ENCODE data around the gene MYOG.
A peak's percentile ranks its signal among the peaks of the same experiment; 100 is the strongest.

The MYOG gene

DNA sequence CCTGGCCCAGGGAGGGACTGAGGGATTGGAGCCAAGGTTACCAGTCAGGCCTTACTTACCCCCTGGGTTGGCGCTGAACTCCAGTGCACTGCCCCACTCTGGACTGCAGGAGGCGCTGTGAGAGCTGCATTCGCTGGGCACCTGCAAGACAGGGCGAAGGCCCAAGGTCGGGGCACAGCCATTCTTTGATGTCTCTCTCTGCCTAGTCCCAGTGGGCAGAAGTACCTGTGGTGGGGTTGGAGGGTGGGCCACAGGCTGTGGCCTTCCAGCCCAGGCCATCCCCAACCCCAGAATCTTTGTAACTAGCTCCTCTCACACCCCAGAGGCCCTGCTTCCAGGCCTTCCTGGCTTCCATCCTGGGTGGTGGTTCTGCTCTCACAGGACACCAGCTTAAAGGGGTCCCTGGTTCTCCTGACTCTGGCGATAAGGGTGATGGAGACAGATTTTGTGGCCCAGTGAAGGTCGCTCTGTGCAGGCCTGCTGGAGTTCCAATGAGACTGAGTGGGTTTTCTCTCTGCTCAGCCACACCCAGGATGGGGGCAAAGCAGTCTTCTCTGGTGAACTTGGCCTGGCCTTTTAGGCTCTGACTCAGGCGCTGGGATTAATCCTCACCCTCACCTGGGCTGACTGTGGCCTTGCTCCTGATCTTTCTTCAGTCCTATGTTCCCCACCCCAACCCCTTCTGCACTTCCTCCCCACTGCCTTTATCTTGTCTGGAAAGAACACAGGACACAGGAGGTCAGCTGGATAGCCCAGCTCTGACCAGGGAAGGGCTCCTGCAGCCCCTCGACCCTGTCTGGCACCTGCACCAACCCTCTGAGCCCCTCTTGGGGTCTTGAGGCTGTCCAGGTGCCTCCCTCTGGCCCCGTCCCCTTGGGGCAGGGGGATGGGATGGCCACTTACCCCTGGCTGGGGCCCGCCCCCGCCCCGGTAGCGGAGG lies 954 bp downstream of the MYOG start:
- Histone ChIP-seq H3K4me3 (ENCODE audit: low read depth in 1 of 2, low read length in 1 of 2) (no peak overlapping the region), H3K27ac (no peak overlapping the region), H3K36me3 (peaks cover 11% of the 10 kb centered on the region), H3K4me1 (ENCODE audit: control insufficient read depth in 1 of 2, insufficient read depth in 1 of 2, low read depth in 1 of 2, low read length in 1 of 2) (peaks cover 15 to 16% of the 10 kb centered on the region in 2 experiments), H3K9me3 (no peaks in the 10 kb centered on the region), H3K27me3 (no peaks in the 10 kb centered on the region)
- TF ChIP-seq, protein P1, sequence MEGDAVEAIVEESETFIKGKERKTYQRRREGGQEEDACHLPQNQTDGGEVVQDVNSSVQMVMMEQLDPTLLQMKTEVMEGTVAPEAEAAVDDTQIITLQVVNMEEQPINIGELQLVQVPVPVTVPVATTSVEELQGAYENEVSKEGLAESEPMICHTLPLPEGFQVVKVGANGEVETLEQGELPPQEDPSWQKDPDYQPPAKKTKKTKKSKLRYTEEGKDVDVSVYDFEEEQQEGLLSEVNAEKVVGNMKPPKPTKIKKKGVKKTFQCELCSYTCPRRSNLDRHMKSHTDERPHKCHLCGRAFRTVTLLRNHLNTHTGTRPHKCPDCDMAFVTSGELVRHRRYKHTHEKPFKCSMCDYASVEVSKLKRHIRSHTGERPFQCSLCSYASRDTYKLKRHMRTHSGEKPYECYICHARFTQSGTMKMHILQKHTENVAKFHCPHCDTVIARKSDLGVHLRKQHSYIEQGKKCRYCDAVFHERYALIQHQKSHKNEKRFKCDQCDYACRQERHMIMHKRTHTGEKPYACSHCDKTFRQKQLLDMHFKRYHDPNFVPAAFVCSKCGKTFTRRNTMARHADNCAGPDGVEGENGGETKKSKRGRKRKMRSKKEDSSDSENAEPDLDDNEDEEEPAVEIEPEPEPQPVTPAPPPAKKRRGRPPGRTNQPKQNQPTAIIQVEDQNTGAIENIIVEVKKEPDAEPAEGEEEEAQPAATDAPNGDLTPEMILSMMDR (IDR thresholded peaks at IDR 0.05): peak; percentile 48

DNA sequence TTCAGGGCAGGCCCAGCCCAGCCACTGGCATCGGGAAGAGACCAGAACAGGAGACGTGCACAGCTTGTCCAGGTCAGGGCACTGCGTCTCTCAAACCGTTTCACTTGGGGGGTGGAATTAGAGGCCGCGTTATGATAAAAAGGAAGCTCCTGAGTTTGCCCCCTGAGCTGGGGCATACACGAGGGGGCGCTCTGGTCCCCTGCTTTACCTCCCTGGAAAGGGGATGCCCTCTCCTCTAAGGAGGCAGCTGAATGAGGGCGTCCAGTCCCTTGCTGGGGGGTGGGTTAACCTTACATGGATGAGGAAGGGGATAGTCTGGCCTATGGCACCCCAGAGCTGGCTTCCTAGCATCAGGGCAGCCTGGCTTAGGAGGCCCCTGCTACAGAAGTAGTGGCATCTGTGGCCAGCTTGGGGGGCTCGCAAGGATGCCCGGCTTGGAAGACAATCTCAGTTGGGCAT lies 2.3 kb downstream of the MYOG start:
- TF ChIP-seq, protein P1 (IDR thresholded peaks at IDR 0.05): no peak
- Histone ChIP-seq H3K4me3 (ENCODE audit: low read depth in 1 of 2, low read length in 1 of 2) (no peak overlapping the region), H3K4me1 (ENCODE audit: control insufficient read depth in 1 of 2, insufficient read depth in 1 of 2, low read depth in 1 of 2, low read length in 1 of 2) (peaks cover 15 to 16% of the 10 kb centered on the region in 2 experiments), H3K36me3 (peaks cover 13% of the 10 kb centered on the region), H3K27me3 (no peaks in the 10 kb centered on the region), H3K9me3 (no peaks in the 10 kb centered on the region), H3K27ac (no peak overlapping the region)

DNA sequence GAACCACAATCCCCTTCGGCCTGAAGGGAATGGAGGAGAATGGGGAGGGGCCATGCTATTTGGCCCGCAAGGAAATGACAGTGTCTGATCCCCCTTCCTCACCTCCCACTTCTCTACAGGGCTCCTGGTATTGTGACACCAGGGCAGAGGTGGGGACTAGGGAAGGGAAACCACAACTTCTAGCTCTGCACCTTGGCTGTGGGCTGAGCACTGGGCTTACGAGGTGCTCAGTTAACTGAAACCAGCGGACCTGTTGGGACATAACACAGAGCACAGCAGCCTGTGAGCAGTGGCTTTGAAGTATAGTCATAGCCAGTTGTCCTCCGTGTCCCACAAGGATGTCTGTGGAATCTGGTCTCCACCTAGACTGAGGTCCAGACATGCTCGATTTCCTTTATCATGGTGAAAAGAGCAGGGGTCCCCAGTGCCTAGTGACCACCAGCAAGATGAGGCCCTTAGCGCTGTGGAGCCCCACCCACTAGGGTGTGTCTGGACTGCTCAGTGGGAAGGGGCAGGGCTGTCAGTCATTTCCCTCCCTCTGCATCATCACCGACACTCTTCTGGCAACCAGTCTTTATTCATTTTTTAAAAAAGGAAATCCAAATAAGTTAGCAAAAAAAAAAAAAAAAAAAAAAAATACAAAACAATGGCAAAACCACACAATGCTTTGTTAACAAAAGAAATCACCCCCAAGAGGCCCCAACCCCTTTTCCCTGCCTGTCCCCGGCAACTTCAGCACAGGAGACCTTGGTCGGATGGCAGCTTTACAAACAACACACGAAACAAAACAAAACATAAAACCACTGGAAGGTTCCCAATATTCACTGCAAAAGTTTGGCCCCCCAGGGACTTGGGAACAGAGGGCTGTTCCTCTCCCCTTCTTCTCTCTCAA lies 3.0 kb downstream of the MYOG start:
- no peaks in the 10 kb centered on the region for H3K27me3 ChIP-seq
- peaks cover 15 to 16% of the 10 kb centered on the region in 2 experiments for H3K4me1 ChIP-seq (ENCODE audit: control insufficient read depth in 1 of 2, insufficient read depth in 1 of 2, low read depth in 1 of 2, low read length in 1 of 2)

DNA sequence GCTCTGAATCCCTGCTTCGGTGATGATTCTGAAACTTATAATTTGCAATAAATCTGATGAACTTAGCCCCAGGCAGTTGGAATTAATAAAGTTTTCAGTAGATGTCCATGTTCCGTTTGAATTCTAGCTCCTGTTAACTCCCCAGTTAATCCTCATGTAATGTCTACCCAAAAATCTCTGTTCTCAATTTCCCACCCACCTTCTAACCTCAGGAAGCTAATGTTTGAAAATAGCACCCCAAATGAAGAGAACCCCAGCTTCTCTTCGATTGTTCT lies 3.6 kb downstream of the MYOG start:
- Histone ChIP-seq H3K36me3 (peaks cover 17% of the 10 kb centered on the region), H3K27me3 (no peaks in the 10 kb centered on the region), H3K9me3 (no peaks in the 10 kb centered on the region), H3K4me3 (ENCODE audit: low read depth in 1 of 2, low read length in 1 of 2) (no peak overlapping the region), H3K27ac (no peak overlapping the region), H3K4me1 (ENCODE audit: control insufficient read depth in 1 of 2, insufficient read depth in 1 of 2, low read depth in 1 of 2, low read length in 1 of 2) (peaks cover 15 to 16% of the 10 kb centered on the region in 2 experiments)
- TF ChIP-seq, protein P1 (IDR thresholded peaks at IDR 0.05): no peak

More for the DNA sequence above, 3.0 kb downstream of the MYOG start:
- TF ChIP-seq, protein P1 (IDR thresholded peaks at IDR 0.05): no peak
- Histone ChIP-seq H3K27ac (no peak overlapping the region), H3K4me3 (ENCODE audit: low read depth in 1 of 2, low read length in 1 of 2) (no peak overlapping the region), H3K9me3 (no peaks in the 10 kb centered on the region), H3K36me3 (peaks cover 17% of the 10 kb centered on the region)

DNA sequence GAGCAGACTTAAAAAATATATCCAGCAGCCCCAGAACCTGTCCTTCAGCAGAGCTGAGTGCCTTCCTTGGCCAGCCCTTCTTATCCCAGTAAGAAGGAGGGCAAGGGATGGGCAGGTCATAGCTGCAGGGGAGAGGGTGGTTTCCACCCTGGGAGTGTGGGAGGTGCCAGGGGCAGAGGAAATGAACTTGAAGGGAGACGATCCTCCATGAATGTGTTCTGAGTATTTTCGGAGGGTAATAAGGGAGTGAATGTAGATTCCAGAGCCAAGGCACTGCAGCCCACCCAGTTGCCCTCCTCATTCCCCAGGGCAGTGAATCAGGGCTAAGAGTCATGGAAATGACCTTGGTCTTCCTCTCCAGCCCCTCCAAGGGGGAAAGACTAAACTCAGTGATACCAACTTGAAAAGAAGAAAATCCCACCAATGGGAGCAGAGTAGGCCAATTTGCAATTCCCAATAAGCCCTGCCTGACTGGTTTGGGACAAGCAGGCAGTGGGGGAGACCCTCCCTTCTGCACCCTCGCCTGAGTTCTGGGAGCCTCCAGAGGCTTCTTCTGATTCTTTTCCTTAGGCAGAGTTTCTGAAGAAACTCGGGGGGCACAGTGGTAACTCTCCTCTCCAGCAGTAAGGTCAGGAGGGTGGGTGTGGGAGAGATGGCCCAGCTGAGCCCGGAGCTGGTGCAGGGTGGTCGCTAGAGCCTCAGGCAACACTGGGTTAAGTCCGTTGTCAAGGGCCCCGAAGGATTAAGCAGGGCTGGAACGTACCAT lies 4.2 kb downstream of the MYOG start:
- Histone ChIP-seq H3K27me3 (no peaks in the 10 kb centered on the region), H3K36me3 (peaks cover 17% of the 10 kb centered on the region), H3K27ac (no peak overlapping the region), H3K9me3 (no peaks in the 10 kb centered on the region), H3K4me1 (ENCODE audit: control insufficient read depth in 1 of 2, insufficient read depth in 1 of 2, low read depth in 1 of 2, low read length in 1 of 2) (peaks cover 15 to 16% of the 10 kb centered on the region in 2 experiments), H3K4me3 (ENCODE audit: low read depth in 1 of 2, low read length in 1 of 2) (no peak overlapping the region)
- TF ChIP-seq, protein P1 (IDR thresholded peaks at IDR 0.05): no peak
